A549 (cell line): Measurements from ENCODE around the gene EPYC. TPM values are rescaled to one million over a fixed set of nuclear protein-coding genes. Genes with fewer than 3 reads are reported as not detected.

ENCODE experiments used
- ATAC-seq, 2 experiments: fragments of 200-7000 bp in 1 of 2; fragments of >200 bp in 1 of 2; cut with Nextera tagmentation in 1 of 2; cut with Tn5 transposase in 1 of 2; 3 replicates each; pipeline versions ENCODE4 v1.8.0 to v1.9.1; 2018 to 2020; ENCODE audit warnings: mild to moderate bottlenecking in 1 of 2, moderate library complexity in 1 of 2
- CTCF ChIA-PET: fragments of 300-600 bp; sonication (Branson Sonifier 250); formaldehyde crosslinking; extraction: SDS; loops from one replicate; lab custom pipeline; 2021; ENCODE audit warnings: antibody characterized with exemption, inconsistent platforms; lab: Yijun Ruan, JAX
- POLR2A ChIA-PET: fragments of 350-600 bp; formaldehyde crosslinking; extraction: SDS; loops from one replicate; lab custom pipeline; 2021; ENCODE audit warnings: antibody characterized with exemption, inconsistent platforms; lab: Yijun Ruan, JAX
- DNase-seq, 2 experiments: peaks; one replicate each; pipeline versions ENCODE4 v3.0.0 to v3.0.0-alpha.2; 2011 to 2016; ENCODE audit warnings: low read depth in 1 of 2, low spot score in 1 of 2
- FAIRE-seq: peaks from 2 replicates; lab custom pipeline; 2011; peaks lifted over from hg19 to GRCh38; lab: Jason Lieb, UNC
- H3K27ac ChIP-seq, 2 experiments: fragments of >200 bp; sonication (Bioruptor Twin); formaldehyde crosslinking; 3 replicates each; pipeline ENCODE4 v1.5.1; 2016 to 2017
- H3K4me1 ChIP-seq: fragments of >200 bp; sonication (Bioruptor Twin); formaldehyde crosslinking; 3 replicates; pipeline ENCODE4 v1.6.1; 2016
- H3K4me2 ChIP-seq: fragments of >200 bp; sonication (Bioruptor Twin); formaldehyde crosslinking; 3 replicates; pipeline ENCODE4 v1.6.1; 2016
- H3K4me3 ChIP-seq: fragments of >200 bp; sonication (Bioruptor Twin); formaldehyde crosslinking; 3 replicates; pipeline ENCODE4 v1.5.1; 2016
- H3K9me3 ChIP-seq: fragments of >200 bp; sonication (Bioruptor Twin); formaldehyde crosslinking; 3 replicates; pipeline ENCODE4 v1.6.1; 2016
- BCL3 ChIP-seq: fragments of >200 bp; sonication (Bioruptor Twin); formaldehyde crosslinking; IDR thresholded peaks from 3 replicates; pipeline ENCODE4 v1.6.1; 2016
- CEBPB ChIP-seq, 2 experiments: fragments of >200 bp in 1 of 2; sonication (Bioruptor Twin) in 1 of 2; formaldehyde crosslinking in 1 of 2; IDR thresholded peaks; 2 replicates each; pipeline ENCODE4 v1.6.1; 2012 to 2016
- CHD4 ChIP-seq: fragments of 200-600 bp; sonication (generic); IDR thresholded peaks from 2 replicates; pipeline ENCODE4 v1.6.1; 2016; ENCODE audit warnings: antibody characterized with exemption, mild to moderate bottlenecking, borderline replicate concordance
- FOSB ChIP-seq: fragments of 250-450 bp; sonication (Bioruptor Pico); IDR thresholded peaks from 2 replicates; pipeline ENCODE4 v1.5.0; 2020; ENCODE audit warnings: mild to moderate bottlenecking, moderate library complexity
- FOXS1 ChIP-seq: fragments of 250-450 bp; sonication (Bioruptor Pico); IDR thresholded peaks from 2 replicates; pipeline ENCODE4 v1.5.0; 2020; ENCODE audit warnings: mild to moderate bottlenecking, moderate library complexity
- GATA3 ChIP-seq: IDR thresholded peaks from 2 replicates; pipeline ENCODE4 v1.6.1; 2012; ENCODE audit warnings: borderline replicate concordance
- HDAC2 ChIP-seq: fragments of 200-600 bp; sonication (generic); IDR thresholded peaks from 2 replicates; pipeline ENCODE4 v1.6.1; 2016
- HES2 ChIP-seq: fragments of >200 bp; sonication (Bioruptor Twin); formaldehyde crosslinking; IDR thresholded peaks from 2 replicates; pipeline ENCODE4 v1.6.1; 2016
- HEYL ChIP-seq: fragments of 250-450 bp; sonication (Bioruptor Pico); IDR thresholded peaks from 2 replicates; pipeline ENCODE4 v1.8.0; 2021; ENCODE audit warnings: mild to moderate bottlenecking, moderate library complexity
- HMGXB4 ChIP-seq: fragments of 250-450 bp; sonication (Bioruptor Pico); IDR thresholded peaks from 2 replicates; pipeline ENCODE4 v1.5.0; 2021; ENCODE audit warnings: mild to moderate bottlenecking, moderate library complexity, borderline replicate concordance
- HOXB13 ChIP-seq: fragments of 250-450 bp; sonication (Bioruptor Pico); IDR thresholded peaks from 2 replicates; pipeline ENCODE4 v1.5.0; 2020; ENCODE audit warnings: low read depth, mild to moderate bottlenecking, moderate library complexity
- HOXB5 ChIP-seq: fragments of 250-450 bp; sonication (Bioruptor Pico); IDR thresholded peaks from 2 replicates; pipeline ENCODE4 v1.5.0; 2020; ENCODE audit warnings: mild to moderate bottlenecking, moderate library complexity
- JUN ChIP-seq, 2 experiments: fragments of >200 bp; sonication (Bioruptor Twin); formaldehyde crosslinking; IDR thresholded peaks; 2 replicates in 1 of 2; 3 replicates in 1 of 2; pipeline ENCODE4 v1.6.1; 2016 to 2017
- KDM1A ChIP-seq: fragments of 200-600 bp; sonication (generic); IDR thresholded peaks from 2 replicates; pipeline ENCODE4 v1.6.1; 2016; ENCODE audit warnings: low read depth, mild to moderate bottlenecking
- KDM5A ChIP-seq: fragments of 200-600 bp; sonication (generic); IDR thresholded peaks from 2 replicates; pipeline ENCODE4 v1.6.1; 2016; ENCODE audit warnings: antibody characterized with exemption, mild to moderate bottlenecking
- MAFK ChIP-seq: fragments of 450-650 bp; IDR thresholded peaks from 2 replicates; pipeline ENCODE4 v1.6.1; 2014; ENCODE audit not compliant: partially characterized antibody
- NPAS2 ChIP-seq: fragments of 250-450 bp; sonication (Bioruptor Pico); IDR thresholded peaks from 2 replicates; pipeline ENCODE4 v1.8.0; 2022; ENCODE audit warnings: mild to moderate bottlenecking, moderate library complexity, borderline replicate concordance
- POLR2A ChIP-seq: IDR thresholded peaks from 2 replicates; pipeline ENCODE4 v1.6.1; 2012; ENCODE audit warnings: mild to moderate bottlenecking, low read length
- RAD21 ChIP-seq, 2 experiments: fragments of >200 bp in 1 of 2; sonication (Bioruptor Twin) in 1 of 2; formaldehyde crosslinking in 1 of 2; IDR thresholded peaks in 1 of 2; conservative IDR thresholded peaks in 1 of 2; 2 replicates in 1 of 2; 3 replicates in 1 of 2; pipeline ENCODE4 v1.6.1; 2012 to 2018; ENCODE audit warnings: inconsistent platforms in 1 of 2
- RARB ChIP-seq: fragments of 250-450 bp; sonication (Bioruptor Pico); IDR thresholded peaks from 2 replicates; pipeline ENCODE4 v1.8.0; 2021; ENCODE audit warnings: mild to moderate bottlenecking, moderate library complexity
- REST ChIP-seq: fragments of 200-600 bp; sonication (generic); IDR thresholded peaks from 2 replicates; pipeline ENCODE4 v1.6.1; 2016; ENCODE audit warnings: antibody characterized with exemption, mild to moderate bottlenecking, moderate library complexity
- RNF2 ChIP-seq: fragments of 200-600 bp; sonication (generic); IDR thresholded peaks from 2 replicates; pipeline ENCODE4 v1.6.1; 2016; ENCODE audit warnings: low read depth, mild to moderate bottlenecking, antibody characterized with exemption, moderate library complexity, borderline replicate concordance
- TFCP2L1 ChIP-seq: fragments of 250-450 bp; sonication (Bioruptor Pico); IDR thresholded peaks from 2 replicates; pipeline ENCODE4 v1.5.0; 2021; ENCODE audit warnings: mild to moderate bottlenecking
- TP53 ChIP-seq: fragments of 250-450 bp; sonication (Bioruptor Pico); IDR thresholded peaks from 2 replicates; pipeline ENCODE4 v1.5.0; 2021; ENCODE audit warnings: mild to moderate bottlenecking, moderate library complexity
- USF2 ChIP-seq: fragments of 450-650 bp; IDR thresholded peaks from 2 replicates; pipeline ENCODE4 v1.6.1; 2014; ENCODE audit warnings: antibody characterized with exemption
- ZC3H11A ChIP-seq: fragments of 450-650 bp; IDR thresholded peaks from 2 replicates; pipeline ENCODE4 v1.6.1; 2014; ENCODE audit warnings: antibody characterized with exemption, mild to moderate bottlenecking
- ZFP36 ChIP-seq: fragments of 450-650 bp; IDR thresholded peaks from 2 replicates; pipeline ENCODE4 v1.6.1; 2014; ENCODE audit warnings: borderline replicate concordance; ENCODE audit not compliant: partially characterized antibody
- ZNF302 ChIP-seq: fragments of 250-450 bp; sonication (Bioruptor Pico); IDR thresholded peaks from 2 replicates; pipeline ENCODE4 v1.9.0; 2021; ENCODE audit warnings: inconsistent platforms, mild to moderate bottlenecking, moderate library complexity
- WGBS: methylation state at CpG from one replicate; pipeline ENCODE4 v1.1.6; 2017; ENCODE audit errors: missing lambda C conversion rate; 5-methylcytosine and 5-hydroxymethylcytosine counted together
- polyA plus RNA-seq, 4 experiments: library from polyadenylated mRNA; depleted of rRNA in 3 of 4; stranded (reverse); fragments of >200 nt; fragmentation: RNase III in 1 of 4; extraction: RNeasy Plus Mini Kit Qiagen cat#74134 plus additional on column Dnase treatment in 1 of 4; gene quantifications; 2 replicates in 3 of 4; 3 replicates in 1 of 4; pipeline ENCODE4 v1.2.3, GENCODE V29; 2011 to 2017

EPYC gene
- polyA plus RNA-seq, 2 of the 4 experiments (the other 2 are of a cell fraction) = not detected

- POLR2A ChIA-PET = no interaction called here
- FAIRE-seq (no peak), DNase-seq (peak in 1 of 2 experiments; percentile 25), ATAC-seq (no peak)
- no peaks in the 10 kb centered on the region for H3K4me1 ChIP-seq
- no peak for TF ChIP-seq CHD4
- no peak for TF ChIP-seq HEYL (CRISPR knock-in tag)
- TF ChIP-seq ZNF302 (CRISPR knock-in tag) = no peak
- no peak for TF ChIP-seq HES2
- no peak for TF ChIP-seq TFCP2L1 (CRISPR knock-in tag)
- no peak for TF ChIP-seq RAD21 (conservative IDR thresholded peaks at IDR 0.05 in 1 of 2, IDR thresholded peaks at IDR 0.05 in 1 of 2)
- TF ChIP-seq KDM1A = no peak
- TF ChIP-seq RARB = no peak
- TF ChIP-seq FOXS1 (CRISPR knock-in tag) = no peak
- TF ChIP-seq KDM5A = no peak
- TF ChIP-seq HMGXB4 (CRISPR knock-in tag) = no peak
- TF ChIP-seq TP53 (CRISPR knock-in tag) = no peak
- no peak for TF ChIP-seq FOSB (CRISPR knock-in tag)
- no peak for TF ChIP-seq BCL3
- TF ChIP-seq HOXB5 = no peak
- TF ChIP-seq REST = no peak
- no peak for TF ChIP-seq MAFK
- TF ChIP-seq GATA3 = no peak
- no peak overlapping the region for H3K4me3 ChIP-seq
- no peaks in the 10 kb centered on the region for H3K9me3 ChIP-seq
- CTCF ChIA-PET = interaction anchor here (0.7 kb wide), 1 partner anchor 16 kb away, joined by 3 read pairs; no protein-coding TSS in a partner anchor
- 57% methylated on average over 4 of the region's 4 CpGs for WGBS
- H3K4me2 ChIP-seq = no peak overlapping the region
- H3K27ac ChIP-seq = no peak overlapping the region
Measured at GRCh38 chr12:91053951-91054715, 49.4 kb upstream of the EPYC start.

- CTCF ChIA-PET = no interaction called here
- no peaks in the 10 kb centered on the region for H3K4me1 ChIP-seq
- FAIRE-seq (no peak), DNase-seq (no peak), ATAC-seq (no peak)
- TF ChIP-seq POLR2A (no peak), USF2 (no peak), ZC3H11A (no peak), CEBPB (IDR thresholded peaks at IDR 0.05) (no peak), NPAS2 (no peak), HDAC2 (no peak), KDM5A (no peak), ZFP36 (no peak), RNF2 (no peak), TP53 (CRISPR knock-in tag) (no peak), JUN (IDR thresholded peaks at IDR 0.05) (no peak), HOXB13 (CRISPR knock-in tag) (no peak)
- no peaks in the 10 kb centered on the region for H3K9me3 ChIP-seq
- POLR2A ChIA-PET = no interaction called here
- H3K4me3 ChIP-seq = no peak overlapping the region
- H3K27ac ChIP-seq = no peak overlapping the region
- H3K4me2 ChIP-seq = no peak overlapping the region
Measured at GRCh38 chr12:91052026-91052425, 47.3 kb upstream of the EPYC start.
